GM12872 (cell line): ENCODE results near the gene PTPRK.

Experiments
- TF ChIP-seq, protein P1 (sequence below): IDR thresholded peaks from 3 replicates; pipeline ENCODE4 v1.5.1; 2011; ENCODE audit warnings: low read depth, mild to moderate bottlenecking, low read length, moderate library complexity; ENCODE audit not compliant: insufficient read depth

PTPRK gene

DNA sequence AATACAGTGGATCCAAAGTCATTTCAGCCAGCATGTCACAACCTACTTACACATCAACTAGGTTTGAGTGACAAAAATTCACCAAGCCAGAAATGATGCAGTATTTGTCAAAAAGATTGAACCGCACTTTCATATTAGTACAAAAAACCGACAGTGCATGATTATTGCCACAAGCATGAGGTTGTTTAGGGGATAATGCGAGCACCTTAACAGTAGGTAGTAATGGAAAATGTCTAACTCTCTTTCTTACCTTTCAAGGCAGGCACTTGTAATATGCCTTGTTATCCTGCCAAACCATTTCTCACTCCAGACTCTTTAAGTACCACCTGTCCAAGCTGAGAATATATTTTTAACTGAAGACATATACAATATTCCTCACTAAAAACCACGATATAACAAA, 349.2 kb downstream of the PTPRK start:
- TF ChIP-seq, protein P1, sequence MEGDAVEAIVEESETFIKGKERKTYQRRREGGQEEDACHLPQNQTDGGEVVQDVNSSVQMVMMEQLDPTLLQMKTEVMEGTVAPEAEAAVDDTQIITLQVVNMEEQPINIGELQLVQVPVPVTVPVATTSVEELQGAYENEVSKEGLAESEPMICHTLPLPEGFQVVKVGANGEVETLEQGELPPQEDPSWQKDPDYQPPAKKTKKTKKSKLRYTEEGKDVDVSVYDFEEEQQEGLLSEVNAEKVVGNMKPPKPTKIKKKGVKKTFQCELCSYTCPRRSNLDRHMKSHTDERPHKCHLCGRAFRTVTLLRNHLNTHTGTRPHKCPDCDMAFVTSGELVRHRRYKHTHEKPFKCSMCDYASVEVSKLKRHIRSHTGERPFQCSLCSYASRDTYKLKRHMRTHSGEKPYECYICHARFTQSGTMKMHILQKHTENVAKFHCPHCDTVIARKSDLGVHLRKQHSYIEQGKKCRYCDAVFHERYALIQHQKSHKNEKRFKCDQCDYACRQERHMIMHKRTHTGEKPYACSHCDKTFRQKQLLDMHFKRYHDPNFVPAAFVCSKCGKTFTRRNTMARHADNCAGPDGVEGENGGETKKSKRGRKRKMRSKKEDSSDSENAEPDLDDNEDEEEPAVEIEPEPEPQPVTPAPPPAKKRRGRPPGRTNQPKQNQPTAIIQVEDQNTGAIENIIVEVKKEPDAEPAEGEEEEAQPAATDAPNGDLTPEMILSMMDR, result no peak

- TF ChIP-seq, protein P1, result no peak
Observed at GRCh38 chr6:128168244-128168643, 352.2 kb downstream of the PTPRK start.

DNA sequence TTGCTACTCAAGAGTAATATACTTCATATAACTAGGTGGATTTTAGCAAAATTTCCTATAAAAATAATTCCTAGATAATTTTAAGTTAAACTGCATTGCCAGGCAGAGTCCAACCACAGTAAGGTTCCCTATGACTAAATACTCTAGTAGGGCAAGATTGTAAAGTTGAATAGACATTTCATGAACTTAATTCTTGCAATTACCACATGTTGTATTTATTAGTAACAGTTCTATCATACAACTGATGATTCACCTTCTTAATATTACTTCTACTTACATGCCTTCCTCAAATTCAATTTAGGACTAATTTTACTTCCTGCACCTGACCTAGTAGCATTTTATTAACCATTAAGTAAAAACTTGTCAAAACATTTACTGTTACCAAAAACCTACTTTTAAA, 352.8 kb downstream of the PTPRK start:
- TF ChIP-seq, protein P1, result no peak

DNA sequence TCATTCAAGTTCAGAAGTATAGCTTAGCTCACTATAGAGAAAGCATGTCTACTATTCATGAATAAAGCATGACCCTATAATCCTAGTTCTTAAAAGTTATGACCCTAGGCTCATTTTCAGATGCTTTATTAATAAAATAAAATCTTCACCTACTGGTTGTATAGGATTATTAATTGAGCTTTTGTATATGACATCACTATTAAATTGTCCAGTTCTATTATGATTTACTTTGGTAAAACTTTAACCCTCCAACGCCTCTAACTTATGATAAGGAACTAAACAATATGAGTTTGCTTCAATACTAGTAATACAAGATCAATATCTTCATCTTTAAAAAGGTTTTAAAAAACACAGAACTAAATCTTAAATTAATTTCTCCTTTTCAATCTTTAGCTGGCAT, 356.1 kb downstream of the PTPRK start:
- TF ChIP-seq, protein P1, result no peak

GRCh38 chr6:128162423-128162822, 358.0 kb downstream of the PTPRK start:
- TF ChIP-seq, protein P1, result no peak

GRCh38 chr6:128161839-128162238, 358.6 kb downstream of the PTPRK start:
- TF ChIP-seq, protein P1, result no peak

- TF ChIP-seq, protein P1, result no peak
Observed at GRCh38 chr6:128161263-128161662, 359.1 kb downstream of the PTPRK start.

DNA sequence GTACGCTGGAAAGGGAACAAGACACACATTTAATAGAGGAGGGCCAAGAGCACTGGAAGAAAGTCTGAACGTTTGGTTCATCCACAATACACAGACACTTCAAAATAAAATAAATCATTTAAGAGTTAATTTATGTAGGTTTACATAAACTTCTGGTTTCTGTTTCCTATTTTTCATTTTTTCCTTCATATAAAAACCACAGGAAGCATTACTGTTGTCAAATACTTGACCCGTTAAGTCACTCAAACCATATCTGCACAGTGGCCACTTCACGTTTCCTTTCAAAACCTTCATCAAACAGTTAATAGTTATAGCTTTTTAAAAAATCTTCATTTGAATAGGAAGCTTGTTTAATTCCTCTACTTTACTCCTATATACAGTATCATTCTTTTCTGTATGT, 361.9 kb downstream of the PTPRK start:
- TF ChIP-seq, protein P1, result no peak
